Measurements from ENCODE around the gene DDOST.

GRCh38 chr1:20604678-20605077, 56.5 kb downstream of the DDOST start:
- no peak for TF ChIP-seq CTCF (conservative IDR thresholded peaks at IDR 0.05; ENCODE audit: low read length)
- TF ChIP-seq EZH2phosphoT487 (IDR thresholded peaks at IDR 0.05; ENCODE audit: borderline replicate concordance, low read depth, low read length), result no peak

Measured in OCI-LY7 (cell line).